SH-SY5Y (cell line): Measurements from ENCODE around the gene CCR5.

Experiments used
- GATA2 ChIP-seq: IDR thresholded peaks from 2 replicates; pipeline ENCODE4 v1.6.1; 2011; ENCODE audit warnings: mild to moderate bottlenecking, low read depth, low read length
- GATA3 ChIP-seq: IDR thresholded peaks from 2 replicates; pipeline ENCODE4 v1.6.1; 2011; ENCODE audit warnings: low read depth, mild to moderate bottlenecking, low read length, moderate library complexity

Gene CCR5

GRCh38 chr3:46389306-46389705, 18.6 kb downstream of the CCR5 start:
- TF ChIP-seq GATA2 (no peak), GATA3 (no peak)

- no peak for TF ChIP-seq GATA2
- TF ChIP-seq GATA3 = no peak
Observed at GRCh38 chr3:46393011-46393410, 22.3 kb downstream of the CCR5 start.

DNA sequence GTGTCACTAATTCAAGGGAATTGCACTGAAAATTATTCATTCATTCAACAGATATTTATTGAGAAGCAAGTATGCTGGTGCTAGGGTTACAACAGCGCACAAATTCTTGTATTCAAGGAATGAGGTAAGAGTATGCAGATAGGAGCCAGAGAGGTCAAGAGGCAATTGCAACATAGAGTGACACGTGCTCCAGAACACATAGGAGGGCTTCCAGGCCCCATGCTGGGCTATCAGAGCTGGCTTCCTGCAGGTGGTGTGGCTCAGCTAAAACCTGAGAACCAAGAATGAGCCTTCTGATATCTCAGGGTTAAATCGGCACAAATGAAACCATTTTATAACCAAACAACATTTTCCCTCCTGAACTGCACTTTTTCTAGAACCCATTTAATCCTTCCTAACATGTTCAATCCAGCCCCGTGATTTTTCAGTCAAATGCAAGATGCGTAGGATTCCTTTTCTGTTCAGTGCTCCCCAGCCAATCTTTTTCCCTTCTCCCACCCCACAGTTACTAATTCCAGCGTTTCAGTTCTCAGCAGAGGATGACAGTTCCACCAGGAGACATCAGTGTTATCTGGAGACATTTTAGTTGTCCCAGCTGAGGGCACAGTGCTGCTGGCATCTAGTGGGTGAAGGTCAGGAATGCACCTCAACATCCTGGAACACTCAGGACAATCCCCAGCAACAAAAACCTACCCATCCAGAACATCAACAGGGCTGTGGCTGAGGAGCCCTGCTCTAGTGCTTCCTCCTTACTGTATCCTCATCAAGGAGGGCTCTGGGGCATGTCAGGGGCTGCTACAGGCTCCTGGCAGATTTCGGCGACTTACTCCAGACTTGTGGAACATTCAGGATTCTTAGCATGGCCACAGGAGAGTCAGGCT, 23.0 kb downstream of the CCR5 start:
- no peak for TF ChIP-seq GATA3
- TF ChIP-seq GATA2 = no peak

- TF ChIP-seq GATA2 (no peak), GATA3 (no peak)
Observed at GRCh38 chr3:46395210-46395661, 24.5 kb downstream of the CCR5 start.

- no peak for TF ChIP-seq GATA2
- TF ChIP-seq GATA3 = no peak
Observed at GRCh38 chr3:46395766-46396530, 25.2 kb downstream of the CCR5 start.

GRCh38 chr3:46397111-46397510, 26.4 kb downstream of the CCR5 start:
- no peak for TF ChIP-seq GATA3
- no peak for TF ChIP-seq GATA2

- no peak for TF ChIP-seq GATA3
- no peak for TF ChIP-seq GATA2
Observed at GRCh38 chr3:46398186-46398955, 27.6 kb downstream of the CCR5 start.

DNA sequence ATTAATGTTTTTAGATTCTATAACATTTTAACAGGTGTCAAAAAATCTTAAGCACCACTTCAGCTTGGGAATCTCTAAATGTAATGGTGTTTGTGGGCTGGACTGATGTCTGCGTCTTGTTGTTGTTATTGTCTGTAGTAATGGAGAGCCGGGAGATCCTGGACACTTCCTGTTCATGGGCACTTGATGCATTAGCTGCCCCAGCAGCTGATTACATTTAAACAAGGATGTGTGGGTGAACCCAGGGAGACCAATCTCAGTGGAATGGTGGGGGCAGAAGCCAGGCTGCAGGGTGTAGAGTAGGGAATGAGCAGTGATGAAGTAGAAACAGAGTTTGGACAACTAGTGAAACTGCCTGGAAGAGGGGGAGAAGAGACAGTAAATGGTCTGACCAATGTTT, 28.4 kb downstream of the CCR5 start:
- TF ChIP-seq GATA3 = no peak
- no peak for TF ChIP-seq GATA2

- TF ChIP-seq GATA2 = no peak
- TF ChIP-seq GATA3 = no peak
Observed at GRCh38 chr3:46399557-46399956, 28.8 kb downstream of the CCR5 start.

GRCh38 chr3:46400000-46400734, 29.4 kb downstream of the CCR5 start:
- no peak for TF ChIP-seq GATA2
- TF ChIP-seq GATA3 = no peak

GRCh38 chr3:46400846-46401245, 30.1 kb downstream of the CCR5 start:
- TF ChIP-seq GATA3 (no peak), GATA2 (no peak)

- TF ChIP-seq GATA2 = no peak
- no peak for TF ChIP-seq GATA3
Observed at GRCh38 chr3:46401579-46401978, 30.8 kb downstream of the CCR5 start.

GRCh38 chr3:46405301-46406019, 34.7 kb downstream of the CCR5 start:
- TF ChIP-seq GATA2 (no peak), GATA3 (no peak)
